BE2C (cell line): Measurements from ENCODE around the gene CALY.

Source experiments
- DNase-seq: peaks from one replicate; pipeline ENCODE4 v3.0.0-alpha.2; 2020
- H3K27me3 ChIP-seq: fragments of 250-450 bp; sonication (Bioruptor Pico); 2 replicates; pipeline ENCODE4 v1.5.1; 2020; ENCODE audit warnings: mild to moderate bottlenecking
- H3K36me3 ChIP-seq: fragments of 250-450 bp; sonication (Bioruptor Pico); 2 replicates; pipeline ENCODE4 v1.5.1; 2020; ENCODE audit warnings: mild to moderate bottlenecking
- H3K4me1 ChIP-seq: fragments of 250-450 bp; sonication (Bioruptor Pico); 2 replicates; pipeline ENCODE4 v1.5.1; 2020
- H3K4me3 ChIP-seq: 2 replicates; pipeline ENCODE4 v1.5.1; 2011; ENCODE audit warnings: low read depth, low read length
- H3K9me3 ChIP-seq: fragments of 250-450 bp; sonication (Bioruptor Pico); 2 replicates; pipeline ENCODE4 v1.5.1; 2020
- TF ChIP-seq, protein P1 (sequence below): IDR thresholded peaks from 2 replicates; pipeline ENCODE4 v1.5.1; 2012; ENCODE audit warnings: mild to moderate bottlenecking, low read depth, low read length

The CALY gene

GRCh38 chr10:133353988-133354605 lies 17.4 kb upstream of the CALY start:
- Histone ChIP-seq H3K4me1 (no peaks in the 10 kb centered on the region), H3K27me3 (no peaks in the 10 kb centered on the region), H3K36me3 (no peaks in the 10 kb centered on the region), H3K4me3 (no peak overlapping the region), H3K9me3 (no peaks in the 10 kb centered on the region)
- TF ChIP-seq, protein P1, sequence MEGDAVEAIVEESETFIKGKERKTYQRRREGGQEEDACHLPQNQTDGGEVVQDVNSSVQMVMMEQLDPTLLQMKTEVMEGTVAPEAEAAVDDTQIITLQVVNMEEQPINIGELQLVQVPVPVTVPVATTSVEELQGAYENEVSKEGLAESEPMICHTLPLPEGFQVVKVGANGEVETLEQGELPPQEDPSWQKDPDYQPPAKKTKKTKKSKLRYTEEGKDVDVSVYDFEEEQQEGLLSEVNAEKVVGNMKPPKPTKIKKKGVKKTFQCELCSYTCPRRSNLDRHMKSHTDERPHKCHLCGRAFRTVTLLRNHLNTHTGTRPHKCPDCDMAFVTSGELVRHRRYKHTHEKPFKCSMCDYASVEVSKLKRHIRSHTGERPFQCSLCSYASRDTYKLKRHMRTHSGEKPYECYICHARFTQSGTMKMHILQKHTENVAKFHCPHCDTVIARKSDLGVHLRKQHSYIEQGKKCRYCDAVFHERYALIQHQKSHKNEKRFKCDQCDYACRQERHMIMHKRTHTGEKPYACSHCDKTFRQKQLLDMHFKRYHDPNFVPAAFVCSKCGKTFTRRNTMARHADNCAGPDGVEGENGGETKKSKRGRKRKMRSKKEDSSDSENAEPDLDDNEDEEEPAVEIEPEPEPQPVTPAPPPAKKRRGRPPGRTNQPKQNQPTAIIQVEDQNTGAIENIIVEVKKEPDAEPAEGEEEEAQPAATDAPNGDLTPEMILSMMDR = no peak
- no peak for DNase-seq

DNA sequence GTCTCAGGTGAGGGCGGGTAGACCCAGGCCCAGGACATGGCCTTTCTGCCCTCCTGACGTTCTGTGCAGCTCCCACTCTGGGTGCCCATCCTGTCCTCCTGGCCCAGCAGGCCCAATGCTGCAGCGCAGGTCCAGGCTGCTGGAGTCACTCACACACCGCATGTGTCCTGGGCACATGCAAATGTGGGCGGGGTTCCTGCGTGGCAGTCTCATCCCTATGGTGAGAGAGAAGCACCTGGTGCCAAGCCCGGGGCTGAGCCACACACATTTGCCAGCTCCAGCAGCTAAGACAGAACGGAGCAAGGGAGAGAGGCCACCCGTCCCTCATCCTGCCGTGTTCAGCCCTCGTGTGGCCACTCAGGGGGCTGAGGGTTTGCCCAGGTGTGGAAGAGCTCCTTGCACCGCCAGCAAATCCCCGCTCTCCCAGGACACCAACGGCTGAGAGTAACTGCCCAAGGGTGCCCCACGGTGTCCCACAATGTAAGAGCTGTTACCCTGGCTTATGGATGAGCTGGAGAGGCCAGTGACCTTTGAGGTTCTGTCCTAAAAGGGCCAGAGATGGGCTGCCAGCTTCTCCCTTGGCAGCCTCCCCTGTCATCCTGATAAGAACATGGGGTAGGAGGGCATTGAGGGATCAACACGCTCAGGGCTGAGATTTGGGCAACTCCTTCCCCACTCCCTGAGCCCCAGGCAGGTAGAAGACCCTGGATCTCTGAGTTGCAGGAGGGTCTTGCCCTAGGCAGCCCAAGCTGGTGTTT lies 16.7 kb upstream of the CALY start:
- H3K4me3 ChIP-seq = no peak overlapping the region

GRCh38 chr10:133351408-133352318 lies 15.0 kb upstream of the CALY start:
- Histone ChIP-seq H3K36me3 (no peaks in the 10 kb centered on the region), H3K27me3 (no peaks in the 10 kb centered on the region), H3K4me1 (no peaks in the 10 kb centered on the region; the same call in 1 of the 2 replicates), H3K4me3 (no peak overlapping the region), H3K9me3 (no peaks in the 10 kb centered on the region)
- DNase-seq = no peak
- TF ChIP-seq, protein P1 = no peak

More for the DNA sequence above, 16.7 kb upstream of the CALY start:
- H3K36me3 ChIP-seq = no peaks in the 10 kb centered on the region
- no peaks in the 10 kb centered on the region for H3K9me3 ChIP-seq
- H3K27me3 ChIP-seq = no peaks in the 10 kb centered on the region
- no peak for DNase-seq
- H3K4me1 ChIP-seq = no peaks in the 10 kb centered on the region
- TF ChIP-seq, protein P1 = no peak

- H3K4me3 ChIP-seq = no peak overlapping the region
- no peaks in the 10 kb centered on the region; the same call in 1 of the 2 replicates for H3K4me1 ChIP-seq
- H3K9me3 ChIP-seq = no peaks in the 10 kb centered on the region
- DNase-seq = no peak
- H3K27me3 ChIP-seq = no peaks in the 10 kb centered on the region
- TF ChIP-seq, protein P1 = no peak
- no peaks in the 10 kb centered on the region for H3K36me3 ChIP-seq
These were observed 14.2 kb upstream of the CALY start for GRCh38 chr10:133350950-133351329.

- Histone ChIP-seq H3K36me3 (no peaks in the 10 kb centered on the region), H3K4me3 (no peak overlapping the region), H3K9me3 (no peaks in the 10 kb centered on the region), H3K4me1 (no peaks in the 10 kb centered on the region; the same call in 1 of the 2 replicates), H3K27me3 (no peaks in the 10 kb centered on the region)
- TF ChIP-seq, protein P1 = no peak
- no peak for DNase-seq
These were observed 13.7 kb upstream of the CALY start for GRCh38 chr10:133350283-133350949.
